Smooth muscle cell of the brain vasculature (primary cell): ENCODE results near the gene HS3ST5.
"Not testable (repeated sequence)": the region's sequence is repeated elsewhere in the genome, so short reads cannot be mapped to it uniquely, and the experiment has no call there.

Experiments used
- DNase-seq: peaks from one replicate; pipeline ENCODE4 v3.0.0-alpha.2; 2012; ENCODE audit warnings: low read depth, low spot score

Gene HS3ST5

DNA sequence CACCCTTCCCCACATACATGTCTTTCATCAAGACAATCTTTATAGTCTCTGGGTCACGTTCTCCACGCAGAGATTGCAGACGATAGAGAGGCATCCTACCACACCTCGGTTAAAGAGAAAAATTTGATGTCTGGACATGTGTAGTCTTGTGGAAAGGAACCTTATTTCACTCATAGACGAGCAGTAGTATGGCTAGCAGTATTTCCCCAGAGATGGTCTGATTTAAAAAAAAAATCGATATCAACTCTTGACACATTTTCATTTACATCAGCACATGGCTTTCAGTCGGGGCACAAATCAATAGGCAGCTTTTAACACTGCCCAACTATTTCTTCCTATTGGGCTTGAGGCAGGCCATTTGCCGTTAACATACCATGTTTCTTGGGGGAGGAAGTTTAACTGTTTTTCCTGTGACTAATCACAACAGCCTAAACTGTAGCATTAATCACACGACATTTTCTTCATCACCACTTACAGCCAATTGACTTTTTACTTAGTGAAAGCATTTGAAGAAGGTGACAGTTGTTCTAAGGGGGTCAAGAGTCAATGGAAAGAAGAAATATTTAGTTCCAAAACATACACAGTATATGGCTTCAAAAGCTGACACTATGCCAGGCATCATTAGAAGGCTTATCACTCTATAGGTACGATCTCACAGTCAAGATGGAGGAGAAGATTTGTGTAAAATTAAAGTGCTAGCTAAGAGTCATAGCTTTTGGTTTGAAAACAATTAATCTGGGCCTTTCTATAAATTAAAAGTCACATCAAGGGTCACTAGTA lies 242.4 kb downstream of the HS3ST5 start:
- no peak for DNase-seq

DNA sequence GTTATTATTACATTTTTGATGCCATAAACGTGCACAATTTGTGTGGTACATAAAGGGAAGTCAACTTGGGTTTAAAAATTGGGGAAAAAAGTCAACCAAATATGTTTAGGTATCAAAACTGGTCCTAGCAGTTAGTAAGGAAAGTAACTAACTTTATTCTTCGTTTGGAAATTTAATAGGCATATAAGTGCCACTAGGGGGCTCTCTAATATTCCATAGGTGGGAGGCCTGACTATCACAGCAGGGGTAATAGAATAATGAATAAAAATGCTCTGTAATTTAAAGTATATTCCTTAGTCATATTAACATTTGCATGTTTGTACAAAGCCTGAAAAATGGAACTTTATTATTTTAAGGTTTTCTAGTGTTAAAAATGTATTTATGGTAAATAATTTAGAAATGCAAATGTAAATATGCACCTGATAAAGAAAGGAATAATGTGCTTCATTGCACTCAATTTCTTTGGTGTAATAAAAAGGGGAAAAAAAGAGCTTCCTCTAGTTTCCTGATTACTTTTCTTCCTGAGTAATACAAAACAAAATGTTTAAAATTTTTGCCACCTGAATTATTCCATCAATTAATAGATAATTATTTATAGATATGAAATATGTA lies 246.2 kb downstream of the HS3ST5 start:
- no peak for DNase-seq

DNA sequence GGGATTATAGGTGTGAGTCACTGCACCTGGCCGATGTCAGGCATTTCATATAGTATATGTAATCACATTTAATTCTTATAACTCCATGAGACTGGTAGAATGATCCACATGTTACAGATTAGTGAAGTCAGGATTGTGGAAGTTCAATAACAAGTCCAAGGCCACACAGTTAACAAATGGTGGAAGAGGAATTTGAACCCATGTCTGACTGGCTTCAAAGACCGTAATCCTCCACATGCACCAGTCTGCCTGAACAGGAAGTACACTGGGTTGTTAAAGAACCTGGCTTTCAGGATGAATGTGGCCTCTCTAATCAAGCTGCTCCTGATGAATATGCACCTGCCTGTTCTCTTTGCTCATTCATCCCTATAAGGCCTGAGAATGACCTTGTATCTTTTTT lies 249.9 kb downstream of the HS3ST5 start:
- no peak for DNase-seq

DNA sequence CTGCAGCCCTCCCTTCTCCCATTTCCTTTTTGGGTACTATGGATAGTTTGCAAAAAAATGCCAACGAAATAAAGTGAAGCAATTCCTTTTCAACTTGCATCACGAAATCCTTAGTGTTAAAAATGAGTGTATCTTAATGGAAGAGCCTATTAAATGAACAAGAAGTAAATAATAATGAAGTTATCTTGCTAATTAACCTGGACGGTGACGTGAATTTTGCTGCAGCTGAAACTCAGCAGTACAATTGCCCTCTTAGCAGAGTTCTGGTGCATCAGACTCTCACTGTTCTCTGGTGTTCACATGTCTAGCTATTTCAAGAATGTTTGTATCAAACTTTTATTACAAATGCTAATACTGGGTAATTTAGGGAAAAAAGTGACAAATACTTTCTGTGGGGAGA lies 252.2 kb downstream of the HS3ST5 start:
- no peak for DNase-seq

DNA sequence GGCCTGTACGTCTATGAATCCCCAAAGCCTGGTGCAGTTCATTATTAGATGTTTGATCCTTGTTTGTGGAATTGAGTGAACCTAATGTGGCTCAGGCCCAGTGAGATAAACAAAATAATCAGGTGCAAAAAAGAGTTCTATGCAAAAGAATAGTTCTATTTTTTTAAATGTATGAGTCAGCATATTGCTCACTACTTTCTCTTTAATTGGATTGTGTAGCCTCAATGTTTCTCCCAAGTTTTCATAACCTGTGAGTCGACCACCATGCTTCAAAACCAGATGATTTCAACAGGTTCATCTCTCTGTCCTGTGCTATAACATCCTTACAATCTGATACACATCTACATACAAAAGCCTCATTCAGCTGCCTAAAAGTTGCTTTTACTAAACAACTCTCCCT lies 255.3 kb downstream of the HS3ST5 start:
- DNase-seq = no peak

DNA sequence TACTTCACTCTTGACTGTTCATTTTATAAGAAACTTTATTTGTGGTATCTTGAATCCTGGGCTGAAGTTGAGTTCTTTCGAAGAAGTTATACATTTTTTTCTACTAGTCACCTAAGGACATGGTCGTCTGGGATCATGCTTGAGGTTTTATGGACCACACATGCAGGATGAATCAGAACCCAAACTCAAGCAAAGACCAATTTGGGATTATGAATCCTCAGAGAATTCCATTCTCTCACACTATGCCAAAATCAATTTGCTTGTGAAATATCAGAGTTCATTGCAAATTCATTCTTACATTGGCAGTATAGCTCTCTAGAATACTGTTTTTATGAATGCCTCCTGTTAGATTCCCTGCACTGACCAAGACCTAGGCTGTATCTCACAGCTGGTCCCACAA lies 257.6 kb downstream of the HS3ST5 start:
- DNase-seq = no peak

DNA sequence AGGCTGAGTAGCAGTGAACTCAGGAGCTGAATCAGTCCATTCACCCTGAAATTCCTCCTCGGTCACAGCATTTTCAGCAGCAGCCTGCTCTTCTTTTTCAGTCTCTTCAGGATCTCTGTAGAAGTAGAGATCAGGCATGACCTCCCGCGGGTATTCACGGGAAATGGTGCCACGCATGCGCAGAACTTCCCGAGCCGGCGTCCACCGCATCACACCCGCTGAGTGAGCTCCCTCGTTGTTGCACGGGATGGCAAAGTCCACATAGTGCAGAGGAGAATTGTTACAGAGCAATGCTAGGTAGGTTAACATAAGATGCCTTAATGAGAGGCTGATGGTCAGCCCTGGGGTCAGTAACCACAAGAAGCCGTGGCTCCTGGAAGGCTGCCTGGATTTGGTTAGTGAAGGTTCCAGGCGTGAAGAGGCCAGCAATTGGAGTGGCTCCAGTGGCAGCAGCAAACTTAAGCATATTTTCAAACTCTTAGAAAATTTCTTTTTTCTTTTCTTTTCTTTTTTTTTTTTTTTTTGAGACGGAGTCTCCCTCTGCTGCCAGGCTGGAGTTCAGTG lies 258.4 kb downstream of the HS3ST5 start:
- no peak for DNase-seq

DNA sequence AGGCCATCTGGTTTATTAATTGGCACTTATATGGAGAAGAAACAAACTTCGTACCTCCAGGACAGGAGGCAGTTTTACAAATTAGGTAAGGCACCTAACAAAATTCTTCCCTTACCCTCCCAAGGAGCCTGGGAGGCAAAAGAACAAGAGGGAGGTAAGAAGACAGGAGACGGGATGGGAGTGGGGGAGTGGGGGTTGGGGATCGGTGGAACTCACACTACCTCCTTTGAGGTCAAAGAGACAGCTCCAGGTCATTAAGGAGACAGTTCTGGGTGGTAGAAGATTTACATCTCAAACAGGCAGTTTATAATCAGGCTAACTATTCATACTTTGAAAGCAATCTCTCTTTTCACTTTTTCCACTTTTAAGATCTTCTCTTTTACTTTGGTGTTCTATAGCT lies 259.6 kb downstream of the HS3ST5 start:
- DNase-seq = no peak

DNA sequence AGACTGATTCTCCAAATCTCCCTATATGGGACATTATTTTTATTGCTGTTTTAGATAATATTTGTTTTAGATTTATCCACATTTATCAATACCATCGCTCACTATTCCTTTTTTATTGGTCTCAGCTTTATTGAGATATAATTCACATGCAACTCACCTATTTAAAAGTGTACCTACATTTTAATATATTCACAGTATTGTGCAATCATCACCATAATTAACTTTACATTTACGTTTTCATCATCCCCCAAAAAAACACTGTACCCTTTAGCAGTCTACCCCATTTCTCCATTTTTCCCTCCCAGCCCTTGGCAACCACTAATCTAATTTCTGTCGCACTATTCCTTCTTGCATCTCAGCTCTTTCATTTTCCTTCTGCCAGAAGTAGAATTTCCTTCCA lies 261.1 kb downstream of the HS3ST5 start:
- DNase-seq = no peak

DNA sequence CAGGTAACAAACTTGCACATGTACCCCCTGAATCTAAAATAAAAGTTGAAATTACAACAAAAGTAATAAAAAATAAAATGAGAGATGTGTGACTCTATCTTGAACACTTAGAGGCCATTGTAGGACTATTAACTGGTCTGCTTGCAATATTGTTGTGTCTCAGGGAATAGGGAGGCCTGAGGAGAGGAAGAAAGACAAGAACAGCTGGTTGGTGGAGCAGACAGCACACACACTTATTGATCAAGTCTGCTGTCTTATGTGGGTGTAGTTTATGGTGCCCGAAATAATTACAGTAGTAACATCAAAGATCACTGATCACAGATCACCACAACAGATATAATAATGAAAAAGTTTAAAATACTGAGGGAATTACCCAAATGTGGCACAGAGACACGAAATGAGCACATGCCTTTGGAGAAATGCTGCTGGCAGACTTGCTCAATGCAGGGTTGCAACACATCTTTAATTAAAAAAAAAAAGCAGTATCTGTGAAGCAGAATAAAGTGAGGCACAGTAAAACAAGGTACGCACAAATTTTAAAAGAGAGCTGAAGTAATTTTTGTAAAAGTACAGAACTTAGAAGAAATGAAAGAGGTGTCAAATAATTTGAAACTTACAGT lies 261.8 kb downstream of the HS3ST5 start:
- DNase-seq = no peak

DNA sequence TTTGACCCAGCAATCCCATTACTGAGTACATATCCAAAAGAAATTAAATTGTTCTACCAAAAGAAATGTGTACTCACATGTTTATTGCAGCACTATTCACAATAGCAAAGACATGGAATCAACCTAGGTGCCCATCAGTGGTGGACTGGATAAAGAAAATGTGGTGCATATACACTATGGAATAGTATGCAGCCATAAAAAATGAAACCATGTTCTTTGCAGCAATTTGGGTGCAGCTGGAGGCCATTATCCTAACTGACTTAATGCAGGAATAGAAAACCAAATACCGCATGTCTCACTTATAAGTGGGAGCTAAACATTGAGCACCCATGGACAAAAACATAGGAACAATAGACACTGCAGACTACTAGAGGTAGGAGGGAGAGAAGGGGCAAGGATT lies 262.4 kb downstream of the HS3ST5 start:
- not testable (repeated sequence) for DNase-seq

DNA sequence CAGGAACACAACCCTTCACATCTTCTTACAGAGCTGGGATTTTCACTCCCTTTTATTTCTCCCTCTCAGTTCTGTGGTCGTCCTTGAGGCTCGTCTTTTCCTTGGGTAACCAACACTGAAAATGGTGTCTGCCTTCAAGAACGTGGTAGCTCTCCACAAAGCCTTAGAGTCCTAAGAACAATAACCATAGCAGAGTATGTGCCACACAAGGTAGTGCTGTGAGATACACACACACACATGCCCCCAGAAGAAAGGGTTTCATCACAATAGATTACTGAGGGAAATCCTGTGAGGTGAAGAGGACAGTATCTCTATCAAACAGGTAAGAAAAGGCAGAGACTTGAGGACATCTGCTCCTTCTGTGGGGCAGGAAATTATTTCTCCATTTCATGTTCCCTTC lies 267.0 kb downstream of the HS3ST5 start:
- DNase-seq = no peak

DNA sequence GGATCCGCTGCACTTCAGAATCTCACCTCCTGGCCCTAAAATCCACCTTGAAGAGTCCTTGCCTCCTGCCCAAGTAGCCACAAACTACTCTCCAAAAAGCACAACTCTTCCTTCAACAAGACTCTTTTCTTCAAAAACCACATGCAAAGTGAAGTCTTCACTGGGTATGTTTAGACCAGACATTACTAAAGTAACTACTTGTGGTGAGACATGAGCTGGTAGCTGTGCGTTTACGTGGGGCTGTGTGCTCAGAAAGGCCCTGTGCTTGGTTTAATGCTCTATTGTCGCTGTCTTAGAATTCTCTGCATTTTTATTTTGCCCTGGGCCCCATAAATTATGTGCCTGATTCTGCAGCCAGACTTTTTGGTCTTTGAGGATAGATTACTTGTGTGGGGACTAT lies 267.5 kb downstream of the HS3ST5 start:
- DNase-seq = no peak

DNA sequence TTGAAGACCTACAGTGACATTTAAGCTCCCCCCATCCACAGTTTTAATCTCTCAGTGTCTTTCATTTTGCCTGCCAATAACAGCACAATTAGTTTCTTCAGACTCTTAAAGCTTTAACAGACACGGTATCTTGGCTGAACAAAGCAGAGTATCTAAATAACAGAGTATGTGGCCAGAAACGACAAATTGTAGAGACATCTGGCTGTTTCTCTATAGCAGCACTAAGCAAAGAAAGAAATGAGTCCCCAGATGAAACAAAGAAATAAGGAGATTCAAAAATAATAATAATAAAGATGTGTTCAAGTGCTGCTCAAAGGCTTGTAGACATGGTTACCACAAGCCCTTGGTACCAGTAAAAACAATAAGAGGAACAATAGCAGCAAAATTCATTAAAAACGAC lies 274.1 kb downstream of the HS3ST5 start:
- no peak for DNase-seq

DNA sequence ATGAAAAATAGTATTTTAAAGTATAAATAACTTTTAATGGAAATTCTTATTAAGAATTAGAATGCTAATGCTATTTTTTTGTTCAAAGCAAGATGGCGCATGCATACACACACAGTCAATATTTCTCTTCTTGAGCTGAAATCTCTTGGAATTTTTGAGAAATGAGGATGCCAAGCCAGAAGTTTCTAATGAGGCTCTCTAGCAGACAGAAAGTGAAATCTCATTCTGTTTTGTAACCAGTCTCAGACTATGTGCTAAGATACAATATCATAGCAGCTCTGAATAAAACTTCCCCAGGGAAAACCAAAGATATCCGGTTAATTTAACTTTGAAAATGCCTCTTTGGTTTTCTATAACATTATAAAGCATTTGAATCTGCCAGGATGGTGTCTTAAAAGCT lies 274.7 kb downstream of the HS3ST5 start:
- DNase-seq = no peak

DNA sequence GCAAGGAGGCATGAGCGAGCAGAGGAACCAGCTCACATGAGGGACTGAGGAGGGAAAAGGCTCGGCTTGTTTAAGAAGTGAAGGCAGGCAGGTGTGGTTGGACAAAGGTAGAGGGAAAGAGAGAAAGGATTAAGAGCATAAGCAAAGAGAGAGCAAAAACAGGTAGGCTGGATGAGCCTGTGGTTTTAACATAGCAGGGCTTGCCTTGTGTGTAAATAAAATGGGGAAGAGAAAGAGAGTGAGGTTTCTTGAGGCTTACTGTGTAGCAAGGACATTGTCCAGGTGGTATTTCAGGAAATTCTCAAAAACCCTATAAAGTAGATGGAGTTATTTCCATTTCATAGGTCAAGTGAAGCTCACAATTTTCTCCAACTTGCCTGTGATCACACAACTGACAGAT lies 278.0 kb downstream of the HS3ST5 start:
- no peak for DNase-seq

DNA sequence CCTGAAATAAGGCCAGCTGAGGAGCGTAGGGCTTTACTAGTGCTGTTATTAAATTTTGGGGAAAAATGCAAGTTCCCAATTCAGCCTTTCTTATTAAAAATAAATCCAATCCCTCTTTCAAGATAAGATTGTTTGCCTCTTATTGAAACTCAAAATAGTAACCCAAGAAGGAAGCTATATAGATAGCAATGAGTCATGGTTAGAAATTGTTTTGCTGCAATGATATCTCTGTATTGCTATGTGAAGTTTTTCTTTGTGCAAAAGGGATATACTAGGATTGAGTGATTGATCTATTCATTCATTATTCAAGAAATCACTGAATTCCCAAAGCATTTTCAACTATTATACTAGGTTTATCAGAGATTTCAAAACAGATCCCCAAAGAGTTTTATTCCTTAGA lies 278.9 kb downstream of the HS3ST5 start:
- DNase-seq = no peak

DNA sequence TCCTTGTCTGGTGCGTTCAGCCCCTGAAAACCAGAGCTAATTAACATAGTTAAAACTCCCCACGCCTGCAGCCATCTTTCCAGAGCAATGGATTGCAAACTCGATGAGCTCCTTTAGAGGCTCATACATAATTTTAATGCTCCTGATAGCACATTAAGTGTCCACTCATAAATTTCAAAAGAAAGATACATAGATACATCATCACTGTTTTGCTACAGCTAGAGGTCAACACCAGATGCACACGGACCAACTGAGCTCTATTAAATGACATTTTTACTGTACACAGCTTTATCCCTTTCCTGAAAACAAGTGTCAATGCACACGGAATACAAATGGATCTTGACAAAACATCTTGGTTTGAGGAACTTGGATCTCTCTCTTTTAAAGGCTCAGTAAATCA lies 280.6 kb downstream of the HS3ST5 start:
- no peak for DNase-seq

DNA sequence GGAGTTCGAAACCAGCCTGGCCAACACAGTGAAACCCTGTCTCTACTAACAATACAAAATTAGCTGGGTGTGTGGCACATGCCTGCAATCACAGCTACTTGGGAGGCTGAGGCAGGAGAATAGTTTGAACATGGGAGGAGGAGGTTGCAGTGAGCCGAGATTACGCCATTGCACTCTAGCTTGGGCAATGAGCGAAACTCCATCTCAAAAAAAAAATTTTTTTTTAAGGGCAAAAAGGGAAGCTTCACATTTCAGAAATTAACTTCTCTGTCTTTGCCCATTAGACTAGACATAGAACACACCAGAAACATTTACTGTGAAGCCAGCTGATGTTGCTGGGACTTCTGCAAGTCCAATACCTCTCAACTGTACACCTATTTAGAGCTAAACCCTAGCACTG lies 281.1 kb downstream of the HS3ST5 start:
- no peak for DNase-seq

DNA sequence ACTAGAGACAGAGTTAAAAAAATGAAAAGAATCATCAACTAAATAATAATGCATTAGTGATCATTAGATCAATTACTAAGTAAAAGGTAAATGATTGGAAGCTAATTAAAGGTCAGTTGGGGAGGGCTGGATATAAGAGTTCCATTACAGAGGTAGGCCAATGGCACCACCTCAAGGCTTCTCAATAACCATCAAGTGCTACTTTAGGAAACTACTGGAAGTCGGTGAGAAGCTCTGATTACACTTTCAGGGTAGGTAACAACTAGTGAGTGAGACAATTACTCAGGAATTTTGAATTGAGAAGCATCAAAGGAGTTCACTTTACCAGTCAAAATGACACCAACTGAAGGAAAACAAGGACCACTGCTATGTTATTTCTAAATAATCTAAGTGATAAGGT lies 281.7 kb downstream of the HS3ST5 start:
- no peak for DNase-seq

DNA sequence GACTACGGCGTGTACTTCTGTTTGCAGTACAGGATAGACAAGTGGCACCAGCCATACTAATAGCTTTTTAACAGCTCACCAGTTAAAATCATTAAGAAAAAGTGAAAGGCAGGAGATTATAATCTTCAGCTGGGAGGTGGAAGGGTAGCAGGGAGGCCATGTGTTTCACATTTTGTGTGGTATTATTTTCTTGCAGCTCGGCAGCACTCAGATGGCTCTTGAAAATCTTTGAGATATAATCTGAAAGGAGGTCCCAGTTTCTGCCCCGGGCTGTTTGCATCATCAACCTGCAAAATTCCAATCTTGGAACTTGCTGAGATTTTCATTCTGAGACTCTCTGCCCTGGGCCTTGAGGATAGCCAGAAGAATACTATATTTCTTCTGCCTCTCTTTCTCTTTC lies 284.4 kb downstream of the HS3ST5 start:
- DNase-seq = no peak

DNA sequence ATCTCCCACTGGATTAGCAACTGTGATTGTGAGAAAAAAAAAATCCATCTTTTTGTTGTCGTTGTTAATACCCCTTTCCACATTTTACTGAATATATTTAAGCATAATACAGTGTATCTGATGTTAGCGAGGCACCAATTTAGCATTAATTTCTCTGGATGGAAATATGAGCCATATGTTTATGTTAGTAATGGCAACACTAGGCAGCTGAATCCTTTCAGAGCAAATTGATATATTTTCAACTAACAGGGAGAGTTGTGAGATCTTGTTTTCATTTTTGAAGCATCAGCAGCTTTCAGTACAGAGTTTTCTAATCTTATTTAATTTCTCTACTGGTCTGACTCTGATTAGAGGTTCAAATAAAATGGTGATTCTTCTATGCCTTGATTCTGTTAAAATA lies 287.1 kb downstream of the HS3ST5 start:
- no peak for DNase-seq

DNA sequence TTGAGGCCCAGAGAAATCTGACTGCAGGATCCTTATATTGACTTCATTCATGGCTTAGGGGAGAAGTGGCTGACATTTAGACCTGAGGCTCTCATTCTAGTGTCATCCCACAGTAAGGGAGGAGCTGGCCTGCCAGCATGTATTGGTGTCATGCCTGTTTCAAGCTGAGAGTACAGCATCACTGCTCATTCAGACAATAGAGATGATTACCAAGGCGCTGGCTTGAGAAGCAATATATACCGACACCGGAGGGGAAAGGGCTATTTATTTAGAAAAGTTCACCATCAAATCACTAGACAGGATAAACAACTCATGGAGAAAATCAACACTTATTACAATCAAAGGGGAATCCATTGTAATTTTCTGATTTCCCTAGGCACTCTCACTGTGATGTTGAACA lies 287.5 kb downstream of the HS3ST5 start:
- no peak for DNase-seq
